Subcutaneous abdominal adipose tissue (tissue), 5 donors: Measurements from ENCODE around the gene SHISA6.

Source experiments
- H3K27ac ChIP-seq: one replicate; pipeline ENCODE4 v1.7.0; 2013; ENCODE audit warnings: low read depth, mild to moderate bottlenecking, inconsistent platforms, low read length, moderate library complexity
- H3K27me3 ChIP-seq, 5 donors: one replicate each; pipeline ENCODE4 v1.7.0; 2013; ENCODE audit warnings: low read length in 5 of 5, inconsistent platforms in 1 of 5; ENCODE audit not compliant: control insufficient read depth in 5 of 5, insufficient read depth in 4 of 5
- H3K36me3 ChIP-seq, 5 donors: one replicate each; pipeline ENCODE4 v1.7.0; 2013; ENCODE audit warnings: low read length in 5 of 5; ENCODE audit not compliant: control insufficient read depth in 5 of 5, insufficient read depth in 5 of 5
- H3K4me1 ChIP-seq, 5 donors: one replicate each; pipeline ENCODE4 v1.7.0; 2013; ENCODE audit warnings: low read length in 5 of 5, mild to moderate bottlenecking in 3 of 5, moderate library complexity in 1 of 5; ENCODE audit not compliant: control insufficient read depth in 5 of 5, insufficient read depth in 5 of 5
- H3K4me3 ChIP-seq, 5 donors: one replicate each; pipeline ENCODE4 v1.7.0; 2013; ENCODE audit warnings: low read length in 5 of 5, low read depth in 1 of 5
- H3K9ac ChIP-seq, 5 donors: one replicate each; pipeline ENCODE4 v1.7.0; 2013; ENCODE audit warnings: low read length in 5 of 5, mild to moderate bottlenecking in 4 of 5, moderate library complexity in 3 of 5
- H3K9me3 ChIP-seq, 5 donors: one replicate each; pipeline ENCODE4 v1.7.0; 2013; ENCODE audit warnings: low read length in 5 of 5; ENCODE audit not compliant: control insufficient read depth in 5 of 5
- donor health status: healthy.
- donor health status: healthy.
- donor health status: healthy.
- donor health status: healthy.
- donor health status: healthy.

The SHISA6 gene

DNA sequence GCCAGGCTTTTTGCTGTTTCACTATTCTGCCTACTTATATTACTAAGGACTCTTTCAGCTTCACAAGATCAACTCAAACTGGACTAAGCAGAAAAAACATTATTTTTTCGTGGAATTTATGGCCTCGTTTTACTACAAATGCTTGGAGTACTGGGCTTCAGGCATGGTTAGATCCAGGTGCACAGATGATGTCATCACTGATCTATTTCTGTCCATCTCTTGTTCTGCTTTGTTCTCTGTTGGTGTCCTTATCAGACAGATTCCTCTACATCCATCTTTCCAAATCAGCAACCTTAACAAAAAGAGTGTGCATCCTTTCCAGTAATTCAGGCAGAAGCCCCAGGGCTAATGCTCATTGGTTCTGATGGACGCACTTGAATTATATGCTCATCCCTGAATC, 247.4 kb downstream of the SHISA6 start:
- no peaks in the 10 kb centered on the region for H3K27me3 ChIP-seq
- H3K4me3 ChIP-seq: no peak overlapping the region
- H3K9ac ChIP-seq: no peak overlapping the region
- H3K9me3 ChIP-seq: no peaks in the 10 kb centered on the region
- H3K4me1 ChIP-seq: peaks cover 0 to 20% (median 0%) of the 10 kb centered on the region in 5 donors
- no peaks in the 10 kb centered on the region for H3K36me3 ChIP-seq
- H3K27ac ChIP-seq: no peak overlapping the region

DNA sequence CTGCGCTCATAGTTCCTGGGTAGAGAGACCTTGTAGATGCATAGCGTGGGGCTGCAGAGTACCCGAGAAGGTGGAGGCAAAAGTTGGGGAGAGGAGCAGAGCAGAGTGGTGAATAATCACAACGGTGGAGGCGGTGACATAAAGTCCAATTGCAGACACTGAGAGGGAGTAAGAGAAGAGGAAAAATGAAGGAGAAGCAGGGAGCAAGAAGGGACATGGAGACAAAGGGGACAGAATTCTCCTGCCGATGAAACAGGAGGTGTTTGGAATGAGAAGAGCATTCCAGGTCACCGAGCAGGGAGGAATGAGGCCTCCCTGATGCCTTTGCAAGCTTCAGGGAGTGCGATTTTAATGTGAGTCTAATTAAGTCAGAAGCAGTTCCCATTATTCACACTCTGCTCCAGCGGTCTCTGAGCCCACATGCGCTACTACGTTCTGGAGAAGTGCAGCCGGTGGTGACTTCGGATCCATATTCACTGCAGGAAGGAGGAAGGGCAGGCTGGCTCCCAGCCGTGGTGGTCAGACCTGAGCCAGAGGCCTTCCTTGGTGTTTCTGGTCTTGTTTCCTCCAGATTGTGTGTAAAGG, 249.2 kb downstream of the SHISA6 start:
- no peaks in the 10 kb centered on the region for H3K36me3 ChIP-seq
- H3K27ac ChIP-seq: no peak overlapping the region
- H3K4me1 ChIP-seq: peaks cover 0 to 18% (median 0%) of the 10 kb centered on the region in 5 donors
- H3K4me3 ChIP-seq: no peak overlapping the region
- no peaks in the 10 kb centered on the region for H3K27me3 ChIP-seq
- H3K9ac ChIP-seq: no peak overlapping the region
- peaks cover 0 to 2% (median 0%) of the 10 kb centered on the region in 5 donors for H3K9me3 ChIP-seq

GRCh38 chr17:11492511-11492910, 251.5 kb downstream of the SHISA6 start:
- Histone ChIP-seq H3K9ac (no peak overlapping the region), H3K4me3 (no peak overlapping the region), H3K4me1 (peaks cover 0 to 4% (median 0%) of the 10 kb centered on the region in 5 donors), H3K27ac (no peak overlapping the region), H3K36me3 (no peaks in the 10 kb centered on the region), H3K27me3 (no peaks in the 10 kb centered on the region), H3K9me3 (peaks cover 0 to 4% (median 0%) of the 10 kb centered on the region in 5 donors)

DNA sequence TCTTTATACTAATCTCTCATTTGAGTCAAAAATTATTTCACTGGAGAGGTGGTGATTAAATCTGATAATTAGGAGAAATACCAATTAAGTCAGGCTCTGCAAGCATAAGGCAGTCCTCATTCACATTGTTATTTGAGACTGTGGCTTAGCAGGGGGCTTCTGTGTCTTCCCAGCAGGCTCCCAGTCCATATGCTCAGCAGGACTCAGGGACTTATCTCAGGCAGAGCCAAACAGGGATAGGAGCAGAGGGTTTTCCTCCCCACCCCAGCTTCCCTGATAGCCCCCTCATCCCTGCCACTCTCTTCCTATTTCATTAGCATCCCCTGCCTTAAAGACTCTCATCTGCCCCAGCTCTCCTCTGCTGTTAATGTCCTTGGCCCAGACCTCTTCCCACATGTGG, 252.9 kb downstream of the SHISA6 start:
- no peaks in the 10 kb centered on the region for H3K36me3 ChIP-seq
- no peak overlapping the region for H3K4me3 ChIP-seq
- H3K9me3 ChIP-seq: peaks cover 0 to 4% (median 0%) of the 10 kb centered on the region in 5 donors
- H3K27me3 ChIP-seq: no peaks in the 10 kb centered on the region
- no peak overlapping the region for H3K27ac ChIP-seq
- H3K9ac ChIP-seq: no peak overlapping the region
- no peaks in the 10 kb centered on the region for H3K4me1 ChIP-seq

DNA sequence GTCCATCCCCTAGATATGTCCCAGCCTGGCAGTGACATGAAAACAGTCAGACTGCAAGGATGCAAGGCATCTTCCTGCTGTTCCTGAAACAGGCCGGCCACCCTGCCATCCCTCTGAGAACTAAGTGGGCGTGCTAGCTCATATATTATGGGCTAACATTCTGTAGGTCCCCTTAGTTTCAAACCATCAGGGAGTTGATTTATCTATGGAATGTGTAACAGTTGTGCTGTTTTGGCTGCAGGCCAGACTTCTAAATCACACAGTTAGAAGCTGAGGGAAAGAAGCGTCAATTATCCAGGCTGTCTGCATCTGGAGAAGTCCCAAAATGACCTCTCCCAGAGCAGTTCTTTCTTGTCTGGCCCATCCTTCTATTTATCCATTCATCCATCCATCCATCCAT, 254.6 kb downstream of the SHISA6 start:
- Histone ChIP-seq H3K36me3 (no peaks in the 10 kb centered on the region), H3K9ac (no peak overlapping the region), H3K4me1 (no peaks in the 10 kb centered on the region), H3K9me3 (peaks cover 0 to 4% (median 0%) of the 10 kb centered on the region in 5 donors), H3K27ac (no peak overlapping the region), H3K4me3 (no peak overlapping the region), H3K27me3 (no peaks in the 10 kb centered on the region)

DNA sequence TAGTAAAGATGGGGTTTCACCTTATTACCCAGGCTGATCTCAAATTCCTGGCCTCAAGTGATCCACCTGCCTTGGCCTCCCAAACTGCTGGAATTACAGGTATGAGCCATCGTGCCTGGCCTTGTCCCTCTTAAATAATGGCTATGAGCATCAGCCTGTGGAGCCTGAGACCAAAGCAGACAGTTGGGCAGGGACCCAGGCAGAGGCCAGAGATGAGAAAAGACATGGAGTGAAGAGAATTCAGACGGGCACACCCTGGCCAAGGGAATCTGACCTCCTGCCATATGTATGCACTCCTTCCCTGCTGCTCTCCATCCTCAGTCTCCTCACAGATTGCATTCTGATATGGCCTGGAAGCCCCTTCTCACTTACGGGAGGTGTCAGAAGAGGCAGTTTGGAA, 258.9 kb downstream of the SHISA6 start:
- Histone ChIP-seq H3K4me3 (no peak overlapping the region), H3K9ac (no peak overlapping the region), H3K9me3 (peaks cover 0 to 4% (median 0%) of the 10 kb centered on the region in 5 donors), H3K27ac (no peak overlapping the region), H3K27me3 (no peaks in the 10 kb centered on the region), H3K4me1 (no peaks in the 10 kb centered on the region), H3K36me3 (no peaks in the 10 kb centered on the region)

DNA sequence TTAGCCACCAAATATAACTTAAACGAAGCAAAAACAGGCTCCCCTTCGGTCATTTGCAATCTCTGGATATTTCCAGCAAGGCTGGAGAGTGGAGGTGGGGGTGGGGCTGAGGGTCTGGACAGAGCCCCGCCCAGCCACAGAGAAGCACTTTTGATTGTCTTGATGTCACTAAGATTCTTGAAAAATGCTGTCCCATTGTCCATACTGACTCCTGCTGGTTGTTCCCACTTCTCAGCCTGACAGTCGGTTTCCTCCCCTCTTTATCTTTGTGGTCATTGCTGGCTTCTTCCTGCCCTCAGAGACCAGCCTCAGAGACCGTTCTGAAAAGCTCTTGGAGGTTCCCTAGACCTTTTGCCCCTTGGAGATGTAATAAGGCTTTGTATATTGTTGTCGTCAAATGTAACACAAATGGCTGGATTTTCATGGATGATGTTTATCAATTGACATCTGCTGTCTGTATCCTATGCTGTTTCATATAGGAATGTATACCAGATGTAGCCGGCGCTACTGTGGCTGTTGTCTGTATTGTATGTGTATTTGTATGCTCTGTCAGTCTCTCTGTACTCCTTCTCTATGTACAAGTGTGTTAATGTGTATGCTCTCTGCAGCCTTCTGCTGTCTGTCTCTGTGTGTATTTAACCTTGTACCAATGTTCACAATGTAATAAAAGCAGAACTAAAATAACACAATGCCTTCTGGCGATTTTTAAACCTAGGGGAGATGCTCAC, 262.5 kb downstream of the SHISA6 start:
- Histone ChIP-seq H3K9ac (no peak overlapping the region), H3K4me3 (no peak overlapping the region), H3K36me3 (no peaks in the 10 kb centered on the region), H3K27ac (no peak overlapping the region), H3K9me3 (peaks cover 0 to 3% (median 0%) of the 10 kb centered on the region in 5 donors), H3K4me1 (no peaks in the 10 kb centered on the region), H3K27me3 (no peaks in the 10 kb centered on the region)

- no peaks in the 10 kb centered on the region for H3K4me1 ChIP-seq
- H3K9me3 ChIP-seq: no peaks in the 10 kb centered on the region
- no peak overlapping the region for H3K4me3 ChIP-seq
- no peaks in the 10 kb centered on the region for H3K36me3 ChIP-seq
- no peaks in the 10 kb centered on the region for H3K27me3 ChIP-seq
- H3K27ac ChIP-seq: no peak overlapping the region
- H3K9ac ChIP-seq: no peak overlapping the region
Observed at GRCh38 chr17:11506635-11507034, 265.6 kb downstream of the SHISA6 start.

DNA sequence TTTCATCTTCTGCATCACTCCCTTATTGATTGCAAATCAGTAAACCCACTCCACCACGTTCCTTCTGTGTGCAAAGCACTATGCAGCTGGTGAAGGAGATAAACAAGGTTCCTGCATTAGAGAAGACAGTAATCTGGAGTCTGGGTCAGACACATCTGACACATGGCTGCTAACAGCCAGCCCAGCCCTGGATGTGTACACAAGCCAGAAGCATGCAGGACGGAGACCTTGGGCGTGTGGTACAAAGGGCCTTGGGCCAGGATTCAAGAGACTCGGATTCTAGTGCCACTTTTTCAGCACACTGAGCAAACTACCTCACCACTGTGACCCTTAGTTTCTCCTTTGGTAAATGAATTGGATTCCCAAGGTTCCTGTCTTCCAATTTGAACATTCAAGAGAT, 270.7 kb downstream of the SHISA6 start:
- Histone ChIP-seq H3K27ac (no peak overlapping the region), H3K4me3 (no peak overlapping the region), H3K9me3 (no peaks in the 10 kb centered on the region), H3K9ac (no peak overlapping the region), H3K36me3 (no peaks in the 10 kb centered on the region), H3K27me3 (no peaks in the 10 kb centered on the region), H3K4me1 (peaks cover 0 to 11% (median 3%) of the 10 kb centered on the region in 5 donors)

- Histone ChIP-seq H3K9me3 (no peaks in the 10 kb centered on the region), H3K4me1 (peaks cover 0 to 11% (median 3%) of the 10 kb centered on the region in 5 donors), H3K27ac (no peak overlapping the region), H3K27me3 (no peaks in the 10 kb centered on the region), H3K9ac (no peak overlapping the region), H3K4me3 (no peak overlapping the region), H3K36me3 (no peaks in the 10 kb centered on the region)
Observed at GRCh38 chr17:11514565-11514964, 273.6 kb downstream of the SHISA6 start.
